ENCODE measurements around the gene SDCBP2.
A peak's percentile ranks its signal among the peaks of the same experiment; 100 is the strongest.

Gene SDCBP2

GRCh38 chr20:1327827-1328679 lies 886 bp downstream of the SDCBP2 start:
- DNase-seq = no peak

- no peak for DNase-seq
These were observed 1.7 kb downstream of the SDCBP2 start for GRCh38 chr20:1327241-1327653.

GRCh38 chr20:1326031-1326930 lies 2.7 kb downstream of the SDCBP2 start:
- DNase-seq = no peak

- DNase-seq = peak; percentile 94
These were observed 3.5 kb downstream of the SDCBP2 start for GRCh38 chr20:1325173-1326030.

GRCh38 chr20:1324598-1325172 lies 4.3 kb downstream of the SDCBP2 start:
- no peak for DNase-seq

- DNase-seq = no peak
These were observed 4.9 kb downstream of the SDCBP2 start for GRCh38 chr20:1323830-1324597.

GRCh38 chr20:1323256-1323655 lies 5.7 kb downstream of the SDCBP2 start:
- no peak for DNase-seq

GRCh38 chr20:1322511-1323245 lies 6.3 kb downstream of the SDCBP2 start:
- no peak for DNase-seq

- DNase-seq = no peak
These were observed 7.3 kb downstream of the SDCBP2 start for GRCh38 chr20:1321654-1321939.

- no peak for DNase-seq
These were observed 7.9 kb downstream of the SDCBP2 start for GRCh38 chr20:1320902-1321653.

- DNase-seq = no peak
These were observed 8.9 kb downstream of the SDCBP2 start for GRCh38 chr20:1320016-1320415.

GRCh38 chr20:1319462-1319861 lies 9.5 kb downstream of the SDCBP2 start:
- no peak for DNase-seq

- no peak for DNase-seq
These were observed 9.9 kb downstream of the SDCBP2 start for GRCh38 chr20:1319051-1319450.

GRCh38 chr20:1317545-1318255 lies 11.2 kb downstream of the SDCBP2 start:
- DNase-seq = no peak

GRCh38 chr20:1315804-1316203 lies 13.1 kb downstream of the SDCBP2 start:
- DNase-seq = no peak

GRCh38 chr20:1313236-1313964 lies 15.5 kb downstream of the SDCBP2 start:
- DNase-seq = no peak

- no peak for DNase-seq
These were observed 16.1 kb downstream of the SDCBP2 start for GRCh38 chr20:1312904-1313235.

GRCh38 chr20:1312308-1312707 lies 16.6 kb downstream of the SDCBP2 start:
- DNase-seq = no peak

GRCh38 chr20:1310506-1311190 lies 18.3 kb downstream of the SDCBP2 start:
- DNase-seq = no peak
